Fibroblast of villous mesenchyme (primary cell): ENCODE measurements around the gene PMS1. TPM values are rescaled to one million over a fixed set of nuclear protein-coding genes. Genes with fewer than 3 reads are reported as not detected.

Experiments used
- DNase-seq: peaks from one replicate; pipeline ENCODE4 v3.0.0-alpha.2; 2010; ENCODE audit warnings: low read depth
- H3K4me3 ChIP-seq: 2 replicates; pipeline ENCODE4 v1.5.1; 2011; ENCODE audit warnings: low read depth, mild to moderate bottlenecking, low read length
- CTCF ChIP-seq: IDR thresholded peaks from 2 replicates; pipeline ENCODE4 v1.5.1; 2012; ENCODE audit warnings: low read depth, mild to moderate bottlenecking, low read length; ENCODE audit not compliant: insufficient read depth
- total RNA-seq: library from RNA; depleted of rRNA; stranded (reverse); fragments of >200 nt; gene quantifications from 2 replicates; pipeline ENCODE4 v1.2.3, GENCODE V29; 2012

The PMS1 gene
- total RNA-seq, 1 donor, result 40.2 TPM

- H3K4me3 ChIP-seq, result no peak overlapping the region
- peak; percentile 21 for DNase-seq
- TF ChIP-seq CTCF, result no peak
Observed at GRCh38 chr2:189763908-189764661, 20.2 kb upstream of the PMS1 start.

GRCh38 chr2:189770590-189771322 is 13.5 kb upstream of the PMS1 start:
- no peak overlapping the region for H3K4me3 ChIP-seq
- DNase-seq, result no peak
- no peak for TF ChIP-seq CTCF

- no peak for DNase-seq
- no peak overlapping the region for H3K4me3 ChIP-seq
- TF ChIP-seq CTCF, result no peak
Observed at GRCh38 chr2:189772212-189772611, 12.0 kb upstream of the PMS1 start.

- no peak for TF ChIP-seq CTCF
- DNase-seq, result peak; percentile 29
- H3K4me3 ChIP-seq, result peak overlapping the region; percentile 87
Observed at GRCh38 chr2:189782221-189782671, 2.0 kb upstream of the PMS1 start.

- H3K4me3 ChIP-seq, result peak overlapping the region; percentile 87
- no peak for TF ChIP-seq CTCF
- peak; percentile 54 for DNase-seq
Observed at GRCh38 chr2:189783451-189783926, 761 bp upstream of the PMS1 start.

GRCh38 chr2:189791338-189792042 is 7.2 kb downstream of the PMS1 start:
- DNase-seq, result no peak
- TF ChIP-seq CTCF, result no peak
- H3K4me3 ChIP-seq, result no peak overlapping the region
